ENCODE data around the gene INAFM2.

Gene INAFM2

GRCh38 chr15:40334941-40335795, 11.7 kb downstream of the INAFM2 start:
- H3K4me1 ChIP-seq (ENCODE audit: control insufficient read depth, insufficient read depth, low read length), result peaks cover 4% of the 10 kb centered on the region
- peaks cover 3% of the 10 kb centered on the region for H3K27me3 ChIP-seq (ENCODE audit: control insufficient read depth, insufficient read depth, low read length)
- no peak overlapping the region for H3K9ac ChIP-seq (ENCODE audit: low read depth, low read length)
- no peak overlapping the region for H3K4me3 ChIP-seq (ENCODE audit: low read depth, low read length)
- H3K9me3 ChIP-seq (ENCODE audit: control insufficient read depth, insufficient read depth, low read length), result no peaks in the 10 kb centered on the region
- H3K36me3 ChIP-seq (ENCODE audit: control insufficient read depth, insufficient read depth, low read length), result no peaks in the 10 kb centered on the region

GRCh38 chr15:40335938-40336743, 12.6 kb downstream of the INAFM2 start:
- no peak overlapping the region for H3K9ac ChIP-seq (ENCODE audit: low read depth, low read length)
- H3K4me1 ChIP-seq (ENCODE audit: control insufficient read depth, insufficient read depth, low read length), result peaks cover 5% of the 10 kb centered on the region

DNA sequence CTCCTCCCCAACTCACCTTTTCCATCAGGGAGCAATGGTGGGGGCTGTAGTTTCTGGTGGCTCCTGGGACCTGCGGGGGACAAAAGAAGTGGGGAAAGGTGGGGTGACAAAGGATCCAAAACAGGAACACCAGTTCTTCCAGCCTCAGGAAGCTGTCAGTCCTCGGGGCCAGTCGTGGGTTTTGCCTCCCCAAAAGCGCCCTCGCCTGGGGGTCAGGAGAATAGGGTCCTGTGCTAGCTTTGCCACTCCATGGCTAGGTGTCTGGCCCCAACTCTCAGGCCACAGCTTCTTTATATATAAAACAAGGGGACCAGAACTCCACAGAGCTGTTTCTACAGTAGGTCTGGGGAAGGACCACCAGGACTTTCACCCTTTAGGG, 13.2 kb downstream of the INAFM2 start:
- Histone ChIP-seq H3K4me1 (ENCODE audit: control insufficient read depth, insufficient read depth, low read length) (peaks cover 5% of the 10 kb centered on the region), H3K9me3 (ENCODE audit: control insufficient read depth, insufficient read depth, low read length) (no peaks in the 10 kb centered on the region), H3K4me3 (ENCODE audit: low read depth, low read length) (no peak overlapping the region), H3K27me3 (ENCODE audit: control insufficient read depth, insufficient read depth, low read length) (peaks cover 3% of the 10 kb centered on the region), H3K36me3 (ENCODE audit: control insufficient read depth, insufficient read depth, low read length) (no peaks in the 10 kb centered on the region), H3K9ac (ENCODE audit: low read depth, low read length) (no peak overlapping the region)

More at GRCh38 chr15:40335938-40336743, 12.6 kb downstream of the INAFM2 start:
- no peaks in the 10 kb centered on the region for H3K9me3 ChIP-seq (ENCODE audit: control insufficient read depth, insufficient read depth, low read length)
- H3K27me3 ChIP-seq (ENCODE audit: control insufficient read depth, insufficient read depth, low read length), result peaks cover 3% of the 10 kb centered on the region
- H3K4me3 ChIP-seq (ENCODE audit: low read depth, low read length), result no peak overlapping the region
- H3K36me3 ChIP-seq (ENCODE audit: control insufficient read depth, insufficient read depth, low read length), result no peaks in the 10 kb centered on the region

- Histone ChIP-seq H3K9me3 (ENCODE audit: control insufficient read depth, insufficient read depth, low read length) (no peaks in the 10 kb centered on the region), H3K9ac (ENCODE audit: low read depth, low read length) (no peak overlapping the region), H3K27me3 (ENCODE audit: control insufficient read depth, insufficient read depth, low read length) (peaks cover 3% of the 10 kb centered on the region), H3K4me3 (ENCODE audit: low read depth, low read length) (no peak overlapping the region), H3K4me1 (ENCODE audit: control insufficient read depth, insufficient read depth, low read length) (peaks cover 5% of the 10 kb centered on the region), H3K36me3 (ENCODE audit: control insufficient read depth, insufficient read depth, low read length) (no peaks in the 10 kb centered on the region)
These were observed 14.1 kb downstream of the INAFM2 start for GRCh38 chr15:40337597-40337996.

- Histone ChIP-seq H3K27me3 (ENCODE audit: control insufficient read depth, insufficient read depth, low read length) (peaks cover 3% of the 10 kb centered on the region), H3K4me3 (ENCODE audit: low read depth, low read length) (no peak overlapping the region), H3K36me3 (ENCODE audit: control insufficient read depth, insufficient read depth, low read length) (no peaks in the 10 kb centered on the region), H3K9ac (ENCODE audit: low read depth, low read length) (no peak overlapping the region), H3K9me3 (ENCODE audit: control insufficient read depth, insufficient read depth, low read length) (no peaks in the 10 kb centered on the region), H3K4me1 (ENCODE audit: control insufficient read depth, insufficient read depth, low read length) (peaks cover 5% of the 10 kb centered on the region)
These were observed 14.7 kb downstream of the INAFM2 start for GRCh38 chr15:40338041-40338657.

GRCh38 chr15:40338921-40339620, 15.6 kb downstream of the INAFM2 start:
- Histone ChIP-seq H3K27me3 (ENCODE audit: control insufficient read depth, insufficient read depth, low read length) (peaks cover 3% of the 10 kb centered on the region), H3K4me3 (ENCODE audit: low read depth, low read length) (no peak overlapping the region), H3K9ac (ENCODE audit: low read depth, low read length) (no peak overlapping the region), H3K4me1 (ENCODE audit: control insufficient read depth, insufficient read depth, low read length) (peaks cover 5% of the 10 kb centered on the region), H3K9me3 (ENCODE audit: control insufficient read depth, insufficient read depth, low read length) (no peaks in the 10 kb centered on the region), H3K36me3 (ENCODE audit: control insufficient read depth, insufficient read depth, low read length) (no peaks in the 10 kb centered on the region)

- Histone ChIP-seq H3K9me3 (ENCODE audit: control insufficient read depth, insufficient read depth, low read length) (no peaks in the 10 kb centered on the region), H3K4me3 (ENCODE audit: low read depth, low read length) (no peak overlapping the region), H3K36me3 (ENCODE audit: control insufficient read depth, insufficient read depth, low read length) (no peaks in the 10 kb centered on the region), H3K9ac (ENCODE audit: low read depth, low read length) (no peak overlapping the region), H3K27me3 (ENCODE audit: control insufficient read depth, insufficient read depth, low read length) (peaks cover 3% of the 10 kb centered on the region), H3K4me1 (ENCODE audit: control insufficient read depth, insufficient read depth, low read length) (peaks cover 5% of the 10 kb centered on the region)
These were observed 16.1 kb downstream of the INAFM2 start for GRCh38 chr15:40339621-40339945.

- Histone ChIP-seq H3K9ac (ENCODE audit: low read depth, low read length) (peak overlapping the region; percentile 32), H3K4me3 (ENCODE audit: low read depth, low read length) (no peak overlapping the region), H3K36me3 (ENCODE audit: control insufficient read depth, insufficient read depth, low read length) (no peaks in the 10 kb centered on the region), H3K4me1 (ENCODE audit: control insufficient read depth, insufficient read depth, low read length) (peaks cover 5% of the 10 kb centered on the region), H3K9me3 (ENCODE audit: control insufficient read depth, insufficient read depth, low read length) (no peaks in the 10 kb centered on the region), H3K27me3 (ENCODE audit: control insufficient read depth, insufficient read depth, low read length) (peaks cover 3% of the 10 kb centered on the region)
These were observed 16.7 kb downstream of the INAFM2 start for GRCh38 chr15:40340038-40340739.

GRCh38 chr15:40340740-40341400, 17.4 kb downstream of the INAFM2 start, which contains the start of gene CCDC9B:
TSS of gene CCDC9B (minus strand) at chr15:40340939. CDS start at chr15:40340819, 120 bp downstream.
- H3K27me3 ChIP-seq (ENCODE audit: control insufficient read depth, insufficient read depth, low read length), result peaks cover 3% of the 10 kb centered on the region
- H3K9me3 ChIP-seq (ENCODE audit: control insufficient read depth, insufficient read depth, low read length), result no peaks in the 10 kb centered on the region
- H3K9ac ChIP-seq (ENCODE audit: low read depth, low read length), result peak within 1 kb of the TSS; percentile 32
- peaks cover 5% of the 10 kb centered on the region for H3K4me1 ChIP-seq (ENCODE audit: control insufficient read depth, insufficient read depth, low read length)
- no peaks in the 10 kb centered on the region for H3K36me3 ChIP-seq (ENCODE audit: control insufficient read depth, insufficient read depth, low read length)
- no peak within 1 kb of the TSS for H3K4me3 ChIP-seq (ENCODE audit: low read depth, low read length)

DNA sequence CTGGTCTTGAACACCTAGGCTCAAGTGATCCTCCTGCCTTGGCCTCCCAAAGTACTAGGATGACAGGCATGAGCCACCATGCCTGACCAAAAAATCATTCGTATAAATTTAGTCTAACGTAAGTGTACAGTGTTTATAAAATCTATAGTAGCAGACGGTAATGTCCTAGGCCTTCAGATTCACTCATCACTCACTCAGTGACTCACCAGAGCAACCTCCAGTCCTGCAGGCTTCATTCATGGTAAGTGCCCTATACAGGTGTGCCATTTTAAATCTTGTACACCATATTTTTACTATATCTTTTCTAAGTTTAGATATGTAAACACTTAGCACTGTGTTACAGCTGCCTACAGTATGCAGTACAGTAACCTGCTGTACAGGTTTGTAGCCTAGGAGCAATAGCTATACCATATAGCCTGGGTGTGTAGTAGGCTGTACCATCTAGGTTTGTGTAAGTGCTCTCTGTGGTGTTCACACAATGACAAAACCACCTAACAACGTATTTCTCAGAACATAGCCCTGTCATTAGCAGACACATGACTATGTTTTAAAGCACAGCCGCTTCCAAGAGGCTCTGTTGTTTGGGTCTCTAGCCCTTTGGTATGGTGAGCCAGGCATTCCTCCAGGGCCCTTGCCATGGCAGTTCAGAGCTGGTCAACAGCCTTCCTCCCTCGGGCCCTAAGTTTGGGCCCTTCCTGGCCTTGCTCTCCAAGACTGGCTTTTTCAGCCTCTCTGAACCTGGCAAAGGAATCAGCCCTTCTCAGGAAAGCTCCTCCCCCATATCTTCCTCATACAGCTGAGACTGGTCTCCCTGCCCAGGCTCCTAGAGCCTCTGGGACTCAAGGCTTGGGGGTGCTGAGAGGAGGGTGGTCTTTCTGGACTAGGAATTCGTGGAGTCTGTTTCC, 19.2 kb downstream of the INAFM2 start:
- Histone ChIP-seq H3K36me3 (ENCODE audit: control insufficient read depth, insufficient read depth, low read length) (no peaks in the 10 kb centered on the region), H3K9ac (ENCODE audit: low read depth, low read length) (no peak overlapping the region), H3K4me1 (ENCODE audit: control insufficient read depth, insufficient read depth, low read length) (peaks cover 5% of the 10 kb centered on the region), H3K4me3 (ENCODE audit: low read depth, low read length) (no peak overlapping the region), H3K27me3 (ENCODE audit: control insufficient read depth, insufficient read depth, low read length) (no peaks in the 10 kb centered on the region), H3K9me3 (ENCODE audit: control insufficient read depth, insufficient read depth, low read length) (no peaks in the 10 kb centered on the region)

Data from iPS-15b (cell line).